HEK293 (cell line): ENCODE data around the gene QPCTL.
A peak's percentile ranks its signal among the peaks of the same experiment; 100 is the strongest.

Experiments
- CTCF ChIA-PET: fragments of 350-600 bp; formaldehyde crosslinking; extraction: SDS; loops from one replicate; lab custom pipeline; 2021; ENCODE audit warnings: antibody characterized with exemption; lab: Yijun Ruan, JAX
- POLR2A ChIA-PET: fragments of 300-600 bp; formaldehyde crosslinking; extraction: SDS; loops from one replicate; lab custom pipeline; 2020; ENCODE audit warnings: antibody characterized with exemption, inconsistent platforms; lab: Yijun Ruan, JAX
- H3K27ac ChIP-seq: fragments of 200-500 bp; sonication (Bioruptor generic); 2 replicates; pipeline ENCODE4 v1.5.1; 2014; ENCODE audit warnings: low read depth, low read length, control low read depth, inconsistent platforms; ENCODE audit errors: extremely low read depth
- H3K36me3 ChIP-seq, 2 experiments: fragments of 200-500 bp in 1 of 2; sonication (Bioruptor generic) in 1 of 2; 1 replicate in 1 of 2; 2 replicates in 1 of 2; pipeline ENCODE4 v1.5.1; 2014 to 2017; ENCODE audit warnings: inconsistent platforms in 2 of 2, low read length in 2 of 2; ENCODE audit not compliant: control insufficient read depth in 2 of 2, insufficient read depth in 1 of 2
- H3K4me1 ChIP-seq: fragments of 200-500 bp; sonication (Bioruptor generic); 2 replicates; pipeline ENCODE4 v1.5.1; 2014; ENCODE audit warnings: mild to moderate bottlenecking, low read length, inconsistent platforms; ENCODE audit not compliant: control insufficient read depth, insufficient read depth
- H3K4me3 ChIP-seq: 2 replicates; pipeline ENCODE4 v1.5.1; 2011; ENCODE audit warnings: low read depth, mild to moderate bottlenecking, control low read depth, low read length, moderate library complexity
- H3K9me3 ChIP-seq: fragments of 200-500 bp; sonication (Bioruptor generic); 2 replicates; pipeline ENCODE4 v1.5.1; 2014; ENCODE audit warnings: low read depth, low read length, inconsistent platforms; ENCODE audit not compliant: control insufficient read depth, insufficient read depth
- EGR2 ChIP-seq: fragments of 450-650 bp; formaldehyde crosslinking; IDR thresholded peaks from 2 replicates; pipeline ENCODE4 v1.5.1; 2016; ENCODE audit warnings: low read depth, missing biosample characterization, missing genetic modification characterization
- GLI4 ChIP-seq: fragments of 450-650 bp; formaldehyde crosslinking; IDR thresholded peaks from 2 replicates; pipeline ENCODE4 v1.5.1; 2016; ENCODE audit warnings: missing biosample characterization, missing genetic modification characterization
- GLIS2 ChIP-seq: fragments of 450-650 bp; formaldehyde crosslinking; IDR thresholded peaks from 2 replicates; pipeline ENCODE4 v1.5.1; 2016; ENCODE audit warnings: missing biosample characterization, missing genetic modification characterization
- KLF8 ChIP-seq: fragments of 450-650 bp; formaldehyde crosslinking; IDR thresholded peaks from 2 replicates; pipeline ENCODE4 v1.5.1; 2016; ENCODE audit warnings: missing biosample characterization, missing genetic modification characterization
- PRDM1 ChIP-seq: fragments of 450-650 bp; formaldehyde crosslinking; IDR thresholded peaks from 2 replicates; pipeline ENCODE4; 2016; ENCODE audit warnings: missing biosample characterization, missing genetic modification characterization
- SALL2 ChIP-seq: fragments of 450-650 bp; formaldehyde crosslinking; IDR thresholded peaks from 2 replicates; pipeline ENCODE4 v1.5.0; 2017; ENCODE audit warnings: missing biosample characterization, mild to moderate bottlenecking, missing genetic modification characterization, borderline replicate concordance
- SP2 ChIP-seq: fragments of 450-650 bp; formaldehyde crosslinking; IDR thresholded peaks from 2 replicates; pipeline ENCODE4 v1.5.1; 2016; ENCODE audit warnings: missing biosample characterization, missing genetic modification characterization
- SP7 ChIP-seq: fragments of 450-650 bp; formaldehyde crosslinking; IDR thresholded peaks from 2 replicates; pipeline ENCODE4 v1.5.1; 2016; ENCODE audit warnings: missing biosample characterization, missing genetic modification characterization
- TCF7L2 ChIP-seq: IDR thresholded peaks from 2 replicates; pipeline ENCODE4 v1.6.1; 2011; ENCODE audit warnings: low read depth, mild to moderate bottlenecking, inconsistent platforms, low read length, moderate library complexity, borderline replicate concordance
- WT1 ChIP-seq: fragments of 450-650 bp; formaldehyde crosslinking; IDR thresholded peaks from 2 replicates; pipeline ENCODE4 v1.5.1; 2016; ENCODE audit warnings: missing biosample characterization, missing genetic modification characterization
- YY2 ChIP-seq: fragments of 450-650 bp; formaldehyde crosslinking; IDR thresholded peaks from 2 replicates; pipeline ENCODE4 v1.5.1; 2016; ENCODE audit warnings: missing biosample characterization, missing genetic modification characterization
- ZBTB11 ChIP-seq: fragments of 450-650 bp; formaldehyde crosslinking; conservative IDR thresholded peaks from 2 replicates; pipeline ENCODE4 v1.5.1; 2016; ENCODE audit warnings: low read depth, missing biosample characterization, missing genetic modification characterization
- ZBTB49 ChIP-seq: fragments of 450-650 bp; formaldehyde crosslinking; IDR thresholded peaks from 2 replicates; pipeline ENCODE4 v1.5.1; 2016; ENCODE audit warnings: missing biosample characterization, missing genetic modification characterization, low read depth
- ZBTB6 ChIP-seq: fragments of 450-650 bp; formaldehyde crosslinking; IDR thresholded peaks from 2 replicates; pipeline ENCODE4 v1.5.1; 2017; ENCODE audit warnings: missing biosample characterization, missing genetic modification characterization
- ZEB2 ChIP-seq: fragments of 450-650 bp; formaldehyde crosslinking; IDR thresholded peaks from 2 replicates; pipeline ENCODE4 v1.5.1; 2016; ENCODE audit warnings: missing biosample characterization, missing genetic modification characterization
- ZFHX2 ChIP-seq: fragments of 450-650 bp; formaldehyde crosslinking; conservative IDR thresholded peaks from 2 replicates; pipeline ENCODE4 v1.5.1; 2016; ENCODE audit warnings: missing biosample characterization, missing genetic modification characterization
- ZFP69B ChIP-seq: fragments of 450-650 bp; formaldehyde crosslinking; IDR thresholded peaks from 2 replicates; pipeline ENCODE4 v1.5.1; 2016; ENCODE audit warnings: missing biosample characterization, missing genetic modification characterization
- ZNF10 ChIP-seq: fragments of 450-650 bp; formaldehyde crosslinking; IDR thresholded peaks from 2 replicates; pipeline ENCODE4 v1.5.1; 2017; ENCODE audit warnings: missing biosample characterization, missing genetic modification characterization
- ZNF157 ChIP-seq: fragments of 450-650 bp; formaldehyde crosslinking; IDR thresholded peaks from 2 replicates; pipeline ENCODE4 v1.5.1; 2016; ENCODE audit warnings: missing biosample characterization, missing genetic modification characterization
- ZNF169 ChIP-seq: fragments of 450-650 bp; formaldehyde crosslinking; IDR thresholded peaks from 2 replicates; pipeline ENCODE4 v1.5.1; 2016; ENCODE audit warnings: missing biosample characterization, missing genetic modification characterization
- ZNF174 ChIP-seq: fragments of 450-650 bp; formaldehyde crosslinking; IDR thresholded peaks from 2 replicates; pipeline ENCODE4 v1.5.0; 2017; ENCODE audit warnings: missing biosample characterization, mild to moderate bottlenecking, missing genetic modification characterization
- ZNF23 ChIP-seq: fragments of 450-650 bp; formaldehyde crosslinking; IDR thresholded peaks from 2 replicates; pipeline ENCODE4 v1.5.1; 2016; ENCODE audit warnings: missing biosample characterization, missing genetic modification characterization, borderline replicate concordance
- ZNF335 ChIP-seq: fragments of 450-650 bp; formaldehyde crosslinking; conservative IDR thresholded peaks from 2 replicates; pipeline ENCODE4 v1.5.1; 2016; ENCODE audit warnings: missing biosample characterization, missing genetic modification characterization
- ZNF341 ChIP-seq: fragments of 450-650 bp; formaldehyde crosslinking; IDR thresholded peaks from 2 replicates; pipeline ENCODE4; 2016; ENCODE audit warnings: low read depth, missing biosample characterization, missing genetic modification characterization
- ZNF404 ChIP-seq: fragments of 450-650 bp; formaldehyde crosslinking; IDR thresholded peaks from 2 replicates; pipeline ENCODE4 v1.5.1; 2017; ENCODE audit warnings: missing biosample characterization, missing genetic modification characterization
- ZNF560 ChIP-seq: fragments of 450-650 bp; formaldehyde crosslinking; IDR thresholded peaks from 2 replicates; pipeline ENCODE4 v1.5.1; 2017; ENCODE audit warnings: missing biosample characterization, missing genetic modification characterization, borderline replicate concordance
- ZNF629 ChIP-seq: fragments of 450-650 bp; formaldehyde crosslinking; IDR thresholded peaks from 2 replicates; pipeline ENCODE4 v1.5.1; 2017; ENCODE audit warnings: missing biosample characterization, missing genetic modification characterization
- ZNF670 ChIP-seq: fragments of 450-650 bp; formaldehyde crosslinking; IDR thresholded peaks from 2 replicates; pipeline ENCODE4 v1.5.1; 2016; ENCODE audit warnings: missing biosample characterization, missing genetic modification characterization, low read depth
- ZXDB ChIP-seq: fragments of 450-650 bp; formaldehyde crosslinking; IDR thresholded peaks from 2 replicates; pipeline ENCODE4 v1.5.1; 2016; ENCODE audit warnings: missing biosample characterization, missing genetic modification characterization

Gene QPCTL

GRCh38 chr19:45717131-45717982 is 24.9 kb downstream of the QPCTL start:
- H3K36me3 ChIP-seq: peaks cover 22 to 32% of the 10 kb centered on the region in 2 experiments; a peak in 2 of 3 replicates
- peaks cover 19% of the 10 kb centered on the region for H3K4me1 ChIP-seq
- ChIA-PET CTCF (interaction anchor here (0.5 to 7.7 kb wide), 11 partner anchors 10 to 683 kb away, joined by 3 to 64 read pairs (median 5); partner anchors contain the start of genes QPCTL, SIX5 and SNRPD2), POLR2A (interaction anchor here (0.6 to 6.5 kb wide), 28 partner anchors 9 to 1796 kb away, joined by 3 to 133 read pairs (median 4); partner anchors contain the start of genes FBXO46, GIPR, QPCTL and SIX5)
- peak overlapping the region; percentile 92 for H3K27ac ChIP-seq
- peak overlapping the region; percentile 72 for H3K4me3 ChIP-seq
- no peaks in the 10 kb centered on the region for H3K9me3 ChIP-seq
- no peak for TF ChIP-seq ZNF23 (tag by site-specific recombination)
- peak; percentile 90 for TF ChIP-seq SP2 (tag by site-specific recombination)
- peak; percentile 99 for TF ChIP-seq ZFHX2 (tag by site-specific recombination)
- no peak for TF ChIP-seq ZNF670
- TF ChIP-seq ZNF174: no peak
- no peak for TF ChIP-seq ZNF560
- TF ChIP-seq KLF8 (tag by site-specific recombination): peak; percentile 78
- TF ChIP-seq SALL2: no peak
- peak; percentile 78 for TF ChIP-seq ZNF341 (tag by site-specific recombination)
- TF ChIP-seq SP7: peak; percentile 76
- TF ChIP-seq WT1 (tag by site-specific recombination): peak; percentile 82
- TF ChIP-seq ZNF335 (tag by site-specific recombination): peak; percentile 79
- TF ChIP-seq ZXDB (tag by site-specific recombination): peak; percentile 71; the same call in 1 of the 2 replicates
- peak; percentile 78 for TF ChIP-seq GLIS2 (tag by site-specific recombination)
- TF ChIP-seq PRDM1 (tag by site-specific recombination): no peak
- TF ChIP-seq EGR2 (tag by site-specific recombination): peak; percentile 94
- no peak for TF ChIP-seq ZNF157 (tag by site-specific recombination)
- 0 out of 2 replicates have a peak, but pooled peaks have one; percentile 12 for TF ChIP-seq YY2 (tag by site-specific recombination)
- TF ChIP-seq ZNF169 (tag by site-specific recombination): no peak
- TF ChIP-seq TCF7L2: peak; percentile 79; the same call in 1 of the 2 replicates
- 0 out of 2 replicates have a peak, but pooled peaks have one; percentile 20 for TF ChIP-seq ZEB2 (tag by site-specific recombination)
- no peak for TF ChIP-seq ZNF404
- TF ChIP-seq ZNF10 (tag by site-specific recombination): peak; percentile 60
- TF ChIP-seq ZBTB49: no peak
- peak; percentile 42; the same call in 1 of the 2 replicates for TF ChIP-seq ZNF629 (tag by site-specific recombination)
- TF ChIP-seq ZBTB6 (tag by site-specific recombination): 0 out of 2 replicates have a peak, but pooled peaks have one; percentile 7
- TF ChIP-seq ZBTB11: peak; percentile 24; the same call in 1 of the 2 replicates
- peak; percentile 54 for TF ChIP-seq ZFP69B (tag by site-specific recombination)
- peak; percentile 91 for TF ChIP-seq GLI4
